CD4-positive, alpha-beta T cell treated with Interleukin-4 for 1 hour (primary cell): ENCODE measurements around the gene TLR4.

Experiments
- DNase-seq, 2 donors: peaks; one replicate each; pipeline ENCODE4 v3.0.0-alpha.2; 2020 to 2022

TLR4 gene

DNA sequence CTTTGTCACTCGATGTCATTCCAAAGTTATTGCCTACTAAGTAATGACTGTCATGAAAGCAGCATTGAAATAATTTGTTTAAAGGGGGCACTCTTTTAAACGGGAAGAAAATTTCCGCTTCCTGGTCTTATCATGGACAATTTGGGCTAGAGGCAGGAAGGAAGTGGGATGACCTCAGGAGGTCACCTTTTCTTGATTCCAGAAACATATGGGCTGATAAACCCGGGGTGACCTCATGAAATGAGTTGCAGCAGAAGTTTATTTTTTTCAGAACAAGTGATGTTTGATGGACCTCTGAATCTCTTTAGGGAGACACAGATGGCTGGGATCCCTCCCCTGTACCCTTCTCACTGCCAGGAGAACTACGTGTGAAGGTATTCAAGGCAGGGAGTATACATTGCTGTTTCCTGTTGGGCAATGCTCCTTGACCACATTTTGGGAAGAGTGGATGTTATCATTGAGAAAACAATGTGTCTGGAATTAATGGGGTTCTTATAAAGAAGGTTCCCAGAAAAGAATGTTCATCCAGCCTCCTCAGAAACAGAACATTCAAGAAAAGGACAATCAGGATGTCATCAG, 11.3 kb downstream of the TLR4 start:
- no peak for DNase-seq

GRCh38 chr9:117718085-117718484, 13.9 kb downstream of the TLR4 start:
- peak; percentile 14 to 58 for DNase-seq

GRCh38 chr9:117718701-117719100, 14.5 kb downstream of the TLR4 start:
- no peak for DNase-seq

- no peak for DNase-seq
Measured at GRCh38 chr9:117719161-117719920, 15.1 kb downstream of the TLR4 start.

DNA sequence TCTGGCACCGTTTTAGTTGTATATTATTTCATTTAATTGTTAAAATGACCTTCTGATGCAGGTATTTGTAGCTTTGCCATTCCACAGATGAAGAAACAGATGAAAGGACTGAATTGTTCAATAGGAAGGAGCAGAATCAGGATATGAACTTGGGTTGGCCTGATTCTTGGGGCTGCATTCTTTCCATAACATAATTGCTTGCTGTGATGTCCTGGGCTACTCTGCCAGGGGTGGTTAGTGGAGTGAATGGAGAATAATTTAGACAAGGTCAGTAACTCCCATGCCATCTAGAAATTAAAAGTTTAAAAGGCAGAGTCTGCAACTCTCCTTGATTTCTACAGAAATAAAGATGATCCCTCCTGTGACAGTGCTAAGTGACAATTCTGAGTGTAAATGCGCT, 15.9 kb downstream of the TLR4 start:
- DNase-seq, result no peak

- no peak for DNase-seq
Measured at GRCh38 chr9:117720555-117720954, 16.4 kb downstream of the TLR4 start.

- DNase-seq, result no peak
Measured at GRCh38 chr9:117720987-117721386, 16.8 kb downstream of the TLR4 start.

DNA sequence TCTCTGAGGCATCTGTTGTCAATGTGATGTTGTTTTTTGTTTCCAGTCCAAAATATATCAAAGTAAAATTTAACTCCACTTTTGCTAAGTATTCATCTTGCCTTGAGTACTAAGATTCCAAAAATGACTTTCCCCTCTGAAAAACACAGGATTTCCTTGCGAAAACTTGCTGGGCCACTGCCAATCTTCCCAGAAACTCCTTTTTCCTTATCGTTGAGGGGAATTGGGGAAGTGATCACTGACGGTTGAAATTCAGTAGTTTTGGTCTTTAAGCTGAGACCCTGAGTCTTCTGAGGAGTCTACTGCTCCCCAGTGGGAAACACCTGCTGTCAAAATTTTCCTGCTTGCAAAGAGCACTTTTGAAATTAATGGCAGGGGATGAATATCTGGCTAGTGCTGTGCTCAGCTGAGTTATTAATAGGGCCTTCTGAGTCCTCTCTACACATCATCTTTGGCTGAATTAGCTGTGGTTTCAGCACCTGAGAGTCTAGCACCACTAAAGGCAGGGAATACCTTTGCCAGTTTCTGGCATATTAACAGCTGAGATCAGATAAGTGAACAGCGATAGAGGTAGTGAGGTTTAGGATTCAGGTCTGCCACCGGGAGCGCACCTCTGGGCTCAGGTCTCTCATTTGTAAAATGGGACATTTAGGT, 18.0 kb downstream of the TLR4 start:
- DNase-seq, result no peak

GRCh38 chr9:117723986-117724625, 19.9 kb downstream of the TLR4 start:
- no peak for DNase-seq

DNA sequence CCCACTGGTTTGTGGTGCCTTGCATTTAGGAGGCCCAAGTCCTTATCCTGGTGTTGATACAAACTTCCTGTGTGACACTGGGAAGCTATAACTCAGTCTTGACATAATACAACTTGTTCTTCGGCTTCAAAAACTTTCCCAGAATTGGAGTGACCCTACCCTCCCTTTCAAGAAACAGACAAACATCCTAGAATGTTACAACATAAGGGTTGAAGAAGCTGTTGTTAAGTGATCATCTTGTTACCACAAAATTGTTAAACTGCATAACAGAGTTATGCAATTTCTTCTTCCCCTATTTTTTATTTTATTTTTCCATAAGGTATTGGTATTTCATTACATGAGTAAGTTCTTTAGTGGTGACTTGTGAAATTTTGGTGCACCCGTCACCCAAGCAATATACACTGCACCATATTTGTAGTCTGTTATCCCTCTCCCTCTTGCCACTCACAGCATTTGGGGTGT, 21.3 kb downstream of the TLR4 start:
- peak in 1 of 2 donors; percentile 30 for DNase-seq

DNA sequence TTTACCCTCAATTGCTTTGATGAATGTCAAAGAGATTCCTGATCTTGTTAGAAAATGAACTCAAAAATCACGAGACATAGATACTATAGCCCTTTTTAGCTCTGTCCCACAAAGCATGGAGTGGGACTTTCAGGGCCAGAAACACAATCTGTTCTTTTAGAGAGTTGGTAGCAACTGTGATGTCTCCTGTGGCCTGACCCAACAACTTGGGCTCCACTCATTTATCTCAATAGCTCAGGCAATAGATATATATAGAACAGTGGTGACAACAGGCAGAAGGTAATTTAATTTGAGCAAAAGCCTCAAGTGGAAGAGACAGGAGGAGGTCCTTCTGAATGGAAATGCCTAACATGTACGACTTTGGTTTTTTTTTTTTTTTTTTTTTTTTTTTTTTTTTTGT, 25.2 kb downstream of the TLR4 start:
- no peak for DNase-seq

DNA sequence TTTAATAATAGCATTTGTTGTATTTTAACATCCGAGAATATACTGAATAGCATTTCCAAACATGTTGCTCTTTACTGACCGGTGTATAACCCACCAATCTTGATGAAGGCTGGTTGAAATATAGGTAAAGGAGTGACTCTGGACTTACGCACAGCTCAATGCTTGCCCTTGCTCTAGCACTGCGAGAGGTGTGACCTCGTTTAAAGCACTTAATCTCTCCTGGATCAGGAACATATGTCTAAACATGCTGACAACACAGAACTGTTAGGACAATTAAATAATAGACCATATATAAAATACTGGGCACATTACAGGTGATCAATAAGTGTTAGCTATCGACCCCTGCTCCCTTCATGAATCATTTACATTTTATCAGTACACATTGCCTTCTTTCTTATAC, 28.3 kb downstream of the TLR4 start:
- no peak for DNase-seq

DNA sequence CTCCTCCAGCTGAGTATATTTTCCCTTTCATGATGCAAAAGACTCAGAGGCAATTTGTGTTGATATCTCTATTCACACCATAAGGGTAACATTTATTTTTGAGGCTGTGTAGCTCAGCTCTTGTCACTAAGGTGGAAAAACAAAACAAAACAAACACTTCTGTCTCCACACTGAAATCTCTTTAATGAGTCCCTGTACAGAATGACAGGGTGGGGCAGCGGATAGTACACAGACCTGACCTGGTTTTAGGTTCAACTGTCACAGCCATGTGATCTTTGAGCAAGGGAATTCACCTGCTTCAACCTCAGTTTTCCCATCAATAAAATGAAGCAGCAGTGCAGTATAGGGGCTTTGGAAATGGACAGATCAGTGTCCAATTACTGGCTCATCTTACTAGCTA, 29.3 kb downstream of the TLR4 start:
- DNase-seq, result no peak

DNA sequence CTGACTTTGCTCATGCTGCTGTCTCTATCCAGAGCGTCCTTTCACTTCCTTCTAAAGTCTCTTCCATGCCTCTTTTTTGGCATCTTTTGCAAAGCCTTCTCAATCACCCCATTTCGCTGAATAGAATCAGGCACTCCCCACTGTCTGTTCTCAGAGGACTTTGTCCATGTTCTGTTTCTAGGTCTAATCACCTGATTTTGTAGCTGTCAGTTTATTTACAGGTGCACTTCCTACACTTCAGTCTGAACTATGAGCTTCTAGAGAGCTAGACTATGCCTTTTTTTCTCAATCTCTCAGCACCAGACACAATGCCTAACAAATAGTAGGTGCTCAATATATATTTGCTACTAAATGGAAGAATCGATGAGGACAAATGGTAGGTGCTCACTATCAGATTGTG, 29.9 kb downstream of the TLR4 start:
- DNase-seq, result no peak

DNA sequence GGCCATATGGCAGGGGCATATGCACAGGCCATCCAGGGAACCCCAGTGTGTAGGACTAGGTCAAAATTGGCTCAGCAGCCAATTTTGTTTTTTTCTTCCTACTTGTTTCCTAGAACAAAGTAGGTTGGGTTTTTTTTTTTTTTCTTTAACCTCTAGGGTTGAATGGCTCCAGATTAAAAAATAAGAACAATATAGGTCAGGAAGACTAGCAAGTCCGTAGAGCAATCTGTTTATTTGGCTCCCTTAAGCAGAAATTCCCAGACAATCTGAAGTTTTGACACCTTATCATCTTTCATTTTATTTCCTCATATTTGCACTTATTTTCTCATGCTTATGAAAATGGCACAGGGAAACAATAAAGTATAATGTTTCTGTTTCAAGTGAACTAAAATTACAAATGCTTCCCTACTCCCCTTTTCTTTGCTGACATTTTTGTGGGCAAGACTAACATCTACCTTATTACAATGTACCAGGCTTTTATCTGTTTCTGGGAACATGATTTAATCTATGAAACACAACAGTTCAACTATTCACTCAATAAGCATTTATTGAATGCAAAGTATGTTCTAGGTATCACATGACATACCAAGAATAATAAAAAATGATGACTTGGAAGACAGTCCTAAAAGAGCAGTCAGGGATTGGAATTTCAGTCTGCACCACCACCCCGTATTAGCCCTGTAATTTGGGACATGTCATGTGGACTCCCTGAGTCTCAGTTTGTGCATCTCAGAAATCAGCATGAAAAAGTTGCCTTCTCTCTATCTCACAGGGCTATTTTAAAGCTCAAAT, 30.5 kb downstream of the TLR4 start:
- no peak for DNase-seq

GRCh38 chr9:117737721-117738226, 33.6 kb downstream of the TLR4 start:
- no peak for DNase-seq

- DNase-seq, result no peak
Measured at GRCh38 chr9:117739206-117739605, 35.0 kb downstream of the TLR4 start.

- DNase-seq, result no peak
Measured at GRCh38 chr9:117739624-117740347, 35.6 kb downstream of the TLR4 start.

DNA sequence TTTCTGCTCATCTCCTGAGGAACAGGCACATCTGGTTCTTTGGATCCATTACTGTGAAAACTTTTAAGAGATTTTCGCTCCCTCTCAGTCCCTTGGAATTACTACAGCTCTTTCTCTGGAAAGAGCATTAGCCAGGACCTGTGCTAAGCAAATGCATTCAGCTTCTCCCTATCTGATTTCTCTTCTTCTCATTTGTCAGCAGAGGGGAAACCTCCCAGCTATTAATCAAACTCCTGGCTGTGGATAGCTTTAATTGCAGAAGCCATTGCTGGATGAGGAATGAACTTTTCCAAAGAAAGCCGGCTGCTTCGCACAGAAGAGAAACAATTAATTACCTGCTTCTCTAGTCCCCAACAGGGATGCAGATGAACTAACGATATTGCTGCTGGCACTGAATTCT, 37.9 kb downstream of the TLR4 start:
- DNase-seq, result no peak

DNA sequence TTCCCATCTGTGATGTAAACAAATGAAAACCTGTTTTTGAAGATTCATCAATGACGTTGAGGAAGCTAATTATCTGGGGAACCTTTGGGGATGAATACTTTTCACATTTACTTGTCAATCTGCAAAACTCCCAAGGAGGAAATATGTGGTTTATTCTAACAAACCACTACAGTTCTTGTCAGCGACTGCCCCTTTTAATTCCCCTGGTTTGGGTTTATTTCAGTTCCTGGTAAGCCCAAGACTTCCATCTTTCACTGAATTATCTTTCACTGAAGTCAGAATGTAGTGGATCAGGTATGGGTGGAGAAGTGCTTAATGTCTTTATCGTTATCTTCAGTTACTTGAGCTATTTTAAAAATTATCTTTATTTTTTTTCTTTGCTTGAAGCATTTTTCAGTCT, 40.2 kb downstream of the TLR4 start:
- no peak for DNase-seq

DNA sequence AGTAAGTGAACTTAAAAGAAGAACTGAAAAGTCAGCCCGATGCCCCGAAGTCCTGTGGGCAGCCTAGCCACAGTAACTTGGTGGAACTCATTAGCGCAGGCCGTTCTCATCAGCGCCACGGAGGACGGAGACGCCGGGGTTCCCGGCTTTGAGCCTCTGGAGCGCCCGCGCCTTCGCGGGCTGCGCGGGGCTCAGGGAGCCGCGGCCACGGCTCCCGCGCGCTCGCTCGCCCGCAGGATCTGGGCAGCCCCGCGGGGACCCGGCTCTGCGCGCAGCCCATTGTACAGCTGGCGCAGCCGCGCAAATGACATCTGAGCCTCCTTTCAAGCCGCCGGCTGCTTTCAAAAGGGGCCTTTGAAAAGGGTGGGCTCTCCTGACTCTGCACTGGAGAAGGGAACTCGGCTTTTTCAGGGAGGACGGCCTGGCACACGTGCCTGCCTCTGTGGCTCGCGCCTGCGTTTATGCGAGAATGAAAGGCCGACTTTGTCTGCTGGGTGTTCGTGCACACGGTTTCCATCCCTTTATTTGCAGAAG, 40.7 kb downstream of the TLR4 start:
- no peak for DNase-seq

- no peak for DNase-seq
Measured at GRCh38 chr9:117745598-117745997, 41.4 kb downstream of the TLR4 start.
